HG03460 (cell line): ENCODE results near the gene SIK3.

Source experiments
- ATAC-seq: cut with Tn5 transposase; IDR thresholded peaks from one replicate; pipeline ENCODE4 v1.9.1; 2021; ENCODE audit not compliant: unreplicated experiment

The SIK3 gene

GRCh38 chr11:116830184-116830912 lies 267.9 kb downstream of the SIK3 start:
- no peak for ATAC-seq

DNA sequence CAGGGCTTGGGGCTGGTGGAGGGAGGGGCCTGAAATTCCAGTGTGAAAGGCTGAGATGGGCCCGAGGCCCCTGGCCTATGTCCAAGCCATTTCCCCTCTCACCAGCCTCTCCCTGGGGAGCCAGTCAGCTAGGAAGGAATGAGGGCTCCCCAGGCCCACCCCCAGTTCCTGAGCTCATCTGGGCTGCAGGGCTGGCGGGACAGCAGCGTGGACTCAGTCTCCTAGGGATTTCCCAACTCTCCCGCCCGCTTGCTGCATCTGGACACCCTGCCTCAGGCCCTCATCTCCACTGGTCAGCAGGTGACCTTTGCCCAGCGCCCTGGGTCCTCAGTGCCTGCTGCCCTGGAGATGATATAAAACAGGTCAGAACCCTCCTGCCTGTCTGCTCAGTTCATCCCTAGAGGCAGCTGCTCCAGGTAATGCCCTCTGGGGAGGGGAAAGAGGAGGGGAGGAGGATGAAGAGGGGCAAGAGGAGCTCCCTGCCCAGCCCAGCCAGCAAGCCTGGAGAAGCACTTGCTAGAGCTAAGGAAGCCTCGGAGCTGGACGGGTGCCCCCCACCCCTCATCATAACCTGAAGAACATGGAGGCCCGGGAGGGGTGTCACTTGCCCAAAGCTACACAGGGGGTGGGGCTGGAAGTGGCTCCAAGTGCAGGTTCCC lies 268.6 kb downstream of the SIK3 start, which contains the start of gene APOC3:
TSS of gene APOC3 (plus strand) at position 383 of the 659 bp plus-strand sequence. CDS start 676 bp downstream, outside the sequence.
- no peak for ATAC-seq

- ATAC-seq = no peak
Measured at GRCh38 chr11:116828632-116829524, 269.4 kb downstream of the SIK3 start.

DNA sequence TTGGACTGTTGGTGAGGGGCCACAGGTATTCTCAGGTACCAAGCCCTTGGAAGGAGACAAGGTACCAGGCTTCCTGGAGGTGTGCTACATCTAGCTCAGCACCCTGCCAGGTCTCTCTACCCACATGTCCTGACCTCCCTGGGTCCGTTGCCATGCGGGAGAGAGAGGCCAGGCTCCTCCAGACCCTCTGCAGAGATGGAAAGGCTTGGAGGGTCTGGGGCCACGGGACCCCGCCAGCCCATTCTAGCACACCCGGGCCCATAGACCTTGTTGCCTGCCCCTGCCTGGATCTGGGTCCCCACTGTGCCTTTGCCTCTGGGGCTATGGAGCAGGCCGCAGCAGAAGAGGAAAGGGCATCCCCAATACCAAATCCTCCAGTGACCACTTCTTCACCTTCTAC lies 270.8 kb downstream of the SIK3 start:
- ATAC-seq = no peak

DNA sequence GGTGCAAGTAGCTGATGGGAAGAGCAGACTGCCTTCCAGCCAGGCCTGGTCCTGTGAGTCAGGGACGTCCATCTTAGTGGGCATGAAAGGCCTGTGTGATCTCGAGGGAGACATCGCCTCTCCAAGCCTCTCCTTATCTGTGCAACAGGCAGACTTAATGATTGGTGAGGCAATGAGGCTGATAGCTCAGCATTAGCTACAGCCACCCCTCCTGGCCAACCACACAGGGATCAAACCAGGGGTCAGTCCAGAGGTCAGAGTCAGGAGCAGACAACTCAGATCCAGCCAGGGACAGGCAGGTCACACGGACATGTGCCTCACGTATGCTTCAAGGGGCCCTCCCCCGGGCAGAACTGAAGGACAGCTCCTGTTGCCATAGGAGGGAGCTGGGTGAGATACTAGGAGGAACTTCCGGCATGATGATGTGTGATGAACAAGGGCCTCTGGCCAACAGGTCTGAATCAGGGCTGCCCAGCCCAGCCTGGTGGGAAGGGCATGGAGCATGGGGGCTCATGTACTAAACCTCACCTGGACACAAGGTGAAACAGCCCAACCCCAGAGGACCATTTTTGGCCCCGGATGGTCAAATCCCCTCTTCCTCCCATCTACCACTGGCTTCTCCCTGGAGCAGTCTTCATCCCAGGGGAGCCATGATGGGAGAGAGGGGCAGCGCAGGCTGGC lies 271.3 kb downstream of the SIK3 start:
- ATAC-seq = no peak

DNA sequence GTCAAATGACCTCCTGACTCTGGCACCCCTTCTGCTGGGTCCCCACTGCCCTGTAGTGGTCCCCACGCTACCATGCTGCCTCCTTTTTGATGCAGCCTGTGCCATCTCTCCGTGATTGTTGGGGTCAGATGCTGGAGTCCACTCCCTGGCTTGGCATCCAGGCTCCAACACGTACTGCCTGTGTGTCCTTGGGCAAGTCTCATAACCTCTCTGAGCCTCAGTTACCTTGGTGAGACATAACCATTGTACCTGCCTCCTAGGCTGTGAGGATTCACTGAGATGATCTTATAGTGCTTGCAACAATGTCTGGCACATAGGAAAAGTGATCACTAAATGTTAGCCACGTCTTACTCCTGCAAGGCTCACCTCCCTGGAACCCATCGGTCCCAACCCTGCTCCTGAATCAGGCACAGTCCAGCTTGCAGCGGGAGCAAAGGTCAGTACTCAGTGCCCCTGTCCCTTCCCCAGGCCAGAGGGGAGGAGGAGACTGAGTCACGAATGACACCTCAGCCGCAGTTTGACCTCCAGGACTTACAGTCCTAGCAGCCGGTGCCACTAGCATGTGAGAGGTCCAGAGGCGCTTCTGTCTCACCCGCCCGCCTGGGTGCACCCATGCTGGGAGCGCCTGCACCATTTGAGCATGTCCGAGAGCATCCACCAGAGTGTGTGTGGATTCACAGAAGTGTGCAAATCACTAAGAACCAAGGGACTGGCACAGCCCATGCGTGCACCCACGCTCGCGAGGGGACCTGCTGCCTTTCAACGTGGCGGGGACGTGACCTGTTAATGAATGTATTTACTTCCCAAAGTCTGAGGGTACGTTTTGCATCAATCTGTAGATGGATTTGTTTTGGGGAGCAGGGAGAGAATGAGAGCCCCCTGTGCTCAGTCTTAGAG lies 272.1 kb downstream of the SIK3 start:
- ATAC-seq = no peak

DNA sequence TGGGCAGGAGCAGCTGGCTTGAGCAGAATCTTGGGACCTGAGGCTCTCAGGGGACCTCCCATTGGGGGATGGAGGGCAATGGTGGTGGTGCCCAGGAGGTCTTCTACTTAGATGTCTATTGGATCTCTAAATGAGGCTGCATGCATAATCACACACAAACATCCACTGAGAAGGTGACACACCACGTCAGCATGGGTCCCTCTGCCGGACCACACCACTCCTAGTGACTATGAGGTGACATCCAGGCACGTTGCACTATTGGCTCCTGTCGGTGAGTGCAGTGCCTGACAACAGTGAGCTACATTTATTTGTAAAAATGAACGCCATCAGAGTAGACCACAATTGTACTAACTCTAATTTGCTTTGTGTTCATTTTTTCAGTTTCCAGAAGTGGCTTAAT lies 272.8 kb downstream of the SIK3 start:
- ATAC-seq = no peak

DNA sequence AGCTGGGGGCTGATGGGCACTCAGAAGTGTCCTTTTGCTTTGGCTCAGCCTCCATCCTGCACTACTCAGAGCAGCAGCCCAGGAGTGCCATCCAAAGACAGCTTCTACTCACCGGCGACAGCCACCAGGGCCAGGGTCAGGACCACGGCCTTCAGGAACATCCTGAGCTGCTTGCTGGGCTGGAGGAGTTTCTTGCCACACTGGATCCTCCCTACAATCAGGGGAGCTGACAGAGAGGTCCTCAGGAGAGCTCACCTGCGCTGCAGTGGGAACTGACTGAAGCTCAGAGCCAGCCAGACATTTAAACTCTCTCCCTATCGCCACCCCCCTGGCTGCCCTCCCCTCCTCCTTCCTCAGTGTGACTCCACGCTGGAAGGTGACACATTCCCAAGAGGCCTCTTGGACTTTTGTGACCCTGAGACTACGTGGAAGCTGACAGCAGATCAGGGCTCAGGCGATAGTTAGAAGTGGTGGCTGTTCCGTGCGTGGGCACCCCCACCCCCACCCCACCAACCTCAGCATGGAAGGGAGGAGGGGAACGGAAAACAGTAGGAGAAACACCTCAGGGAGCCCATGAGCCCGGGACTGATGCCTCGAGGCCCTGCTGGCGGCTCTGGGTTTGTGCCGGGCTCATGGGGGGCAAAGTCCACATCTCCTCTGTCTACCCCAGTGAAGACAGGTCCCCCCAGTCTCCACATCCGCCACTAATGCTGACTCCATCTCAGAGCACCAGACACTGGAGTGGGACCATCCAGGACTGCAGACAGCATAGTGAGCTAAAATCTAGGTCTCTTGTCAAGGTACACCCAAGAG lies 275.0 kb downstream of the SIK3 start, which contains the start of gene APOA4:
TSS of gene APOA4 (minus strand) at position 274 of the 813 bp plus-strand sequence. CDS start at position 161, 113 bp downstream.
- no peak for ATAC-seq

- no peak for ATAC-seq
Measured at GRCh38 chr11:116822575-116822974, 275.7 kb downstream of the SIK3 start.

DNA sequence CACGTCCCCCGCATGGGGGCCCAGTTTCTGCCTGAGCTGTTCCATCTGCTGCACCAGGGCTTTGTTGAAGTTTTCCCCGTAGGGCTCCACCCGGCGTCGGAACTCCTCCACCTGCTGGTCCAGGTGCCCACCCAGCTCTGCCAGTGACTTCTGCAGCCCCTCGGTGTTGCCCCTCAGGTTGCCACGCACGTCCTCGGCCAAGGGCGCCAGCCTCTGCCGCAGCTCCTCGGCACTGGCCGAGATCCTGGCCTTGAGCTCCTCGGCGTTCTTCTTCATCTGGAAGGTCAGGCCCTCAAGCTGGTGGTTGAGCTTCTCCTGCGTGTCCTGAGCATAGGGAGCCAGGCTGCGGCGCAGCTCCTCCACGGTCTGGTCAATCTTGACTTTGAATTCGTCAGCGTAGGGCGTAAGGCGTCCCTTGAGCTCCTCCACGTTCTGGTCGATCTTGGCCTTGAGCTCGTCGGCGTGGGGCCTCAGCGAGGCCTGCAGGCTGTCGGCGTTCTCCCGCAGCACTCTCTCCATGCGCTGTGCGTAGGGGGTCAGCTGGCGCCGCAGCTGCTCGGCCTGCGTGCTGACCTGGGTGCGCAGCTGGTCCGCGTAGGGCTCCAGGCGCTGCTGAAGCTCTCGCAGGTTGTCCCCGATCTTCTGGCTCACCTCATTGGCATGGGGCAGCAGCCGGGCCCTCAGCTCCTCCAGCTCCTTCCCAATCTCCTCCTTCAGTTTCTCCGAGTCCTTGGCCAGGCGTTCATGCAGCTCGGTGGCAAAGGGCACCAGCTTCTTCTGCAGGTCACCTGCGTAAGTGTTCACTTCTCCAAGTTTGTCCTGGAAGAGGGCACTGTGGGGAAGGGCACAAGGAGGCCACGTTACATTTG lies 276.9 kb downstream of the SIK3 start:
- no peak for ATAC-seq

- no peak for ATAC-seq
Measured at GRCh38 chr11:116819049-116819448, 279.2 kb downstream of the SIK3 start.

GRCh38 chr11:116814502-116814901 lies 283.7 kb downstream of the SIK3 start:
- ATAC-seq = no peak

DNA sequence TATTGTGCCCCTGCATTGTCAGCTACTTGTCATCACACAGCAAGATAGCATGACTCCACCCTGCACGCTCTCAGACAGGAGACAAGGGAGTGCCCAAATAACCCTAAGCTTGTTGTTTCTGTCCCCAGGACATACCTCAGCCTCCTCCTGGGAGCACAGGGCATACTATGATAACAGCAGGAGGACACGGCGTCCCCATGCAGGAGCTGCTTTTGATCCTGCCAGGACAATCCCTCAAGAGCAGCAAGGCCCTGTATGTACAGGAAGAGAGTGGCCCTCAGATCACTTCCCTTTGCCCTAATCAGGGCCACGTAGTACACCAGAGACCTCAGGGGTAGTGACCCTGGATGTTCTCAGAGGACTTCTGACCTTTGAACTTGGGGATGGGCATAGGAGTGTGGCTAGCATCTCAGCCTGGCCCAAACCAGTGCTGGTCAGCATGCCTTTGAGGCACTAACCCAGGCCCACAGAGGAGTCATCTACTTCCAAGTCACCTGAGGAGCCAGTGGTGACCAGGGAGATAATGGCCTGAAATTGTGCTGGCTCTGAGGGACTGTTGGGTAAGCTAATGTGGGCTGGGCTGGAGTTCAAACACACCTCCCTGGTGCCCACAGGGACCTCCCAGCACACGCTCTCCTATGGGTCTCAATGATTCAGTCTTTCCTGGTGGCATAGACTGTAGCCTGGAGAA lies 284.3 kb downstream of the SIK3 start:
- ATAC-seq = no peak

GRCh38 chr11:116813170-116813569 lies 285.1 kb downstream of the SIK3 start:
- ATAC-seq = no peak

GRCh38 chr11:116812109-116812508 lies 286.1 kb downstream of the SIK3 start:
- ATAC-seq = no peak

- ATAC-seq = no peak
Measured at GRCh38 chr11:116811194-116811593, 287.0 kb downstream of the SIK3 start.
